Thyroid gland (tissue), 4 donors: ENCODE results near the gene SERPINB2. TPM values are rescaled to one million over a fixed set of nuclear protein-coding genes. Genes with fewer than 3 reads are reported as not detected.

Experiments
- DNase-seq, 2 donors: peaks; one replicate each; pipeline ENCODE4 v3.0.0-alpha.2; 2019
- H3K27ac ChIP-seq, 3 donors: fragments of 200-600 bp; sonication (generic); 1 replicate in 2 of 3; 2 replicates in 1 of 3; pipeline ENCODE4 v1.5.1; 2016 to 2019; ENCODE audit warnings: mild to moderate bottlenecking in 1 of 3, moderate library complexity in 1 of 3
- H3K27me3 ChIP-seq: fragments of 200-600 bp; sonication (generic); one replicate; pipeline ENCODE4 v1.5.1; 2019
- H3K36me3 ChIP-seq, 2 donors: fragments of 200-600 bp; sonication (generic); one replicate each; pipeline ENCODE4 v1.5.1; 2016 to 2019
- H3K4me1 ChIP-seq, 2 donors: fragments of 200-600 bp; sonication (generic); one replicate each; pipeline ENCODE4 v1.5.1; 2017 to 2019
- H3K4me3 ChIP-seq, 3 donors: fragments of 200-600 bp; sonication (generic); replicated peaks in 1 of 3; 1 replicate in 2 of 3; 2 replicates in 1 of 3; pipeline ENCODE4 v1.5.1; 2016; ENCODE audit warnings: mild to moderate bottlenecking in 1 of 3
- H3K9me3 ChIP-seq: fragments of 200-600 bp; sonication (generic); one replicate; pipeline ENCODE4 v1.5.1; 2017
- CTCF ChIP-seq, 6 experiments: fragments of 200-600 bp in 3 of 6; fragments of 450-650 bp in 3 of 6; sonication (generic) in 3 of 6; IDR thresholded peaks; one replicate each; pipeline ENCODE4 v1.5.1; 2016 to 2019; ENCODE audit warnings: antibody characterized with exemption in 6 of 6, mild to moderate bottlenecking in 2 of 6, inconsistent platforms in 1 of 6, moderate library complexity in 1 of 6
- POLR2A ChIP-seq, 2 donors: fragments of 450-650 bp; IDR thresholded peaks; one replicate each; pipeline ENCODE4 v1.6.1; 2017; ENCODE audit warnings: antibody characterized with exemption in 2 of 2, mild to moderate bottlenecking in 2 of 2, moderate library complexity in 1 of 2
- WGBS, 2 donors: methylation state at CpG; one replicate each; pipeline ENCODE4 v1.1.5; 2017; 5-methylcytosine and 5-hydroxymethylcytosine counted together
- intact Hi-C: fragments of 100-400 bp; cut with DNase I; formaldehyde crosslinking; loops from one replicate; pipeline ENCODE4 v1.15.1; 2023
- total RNA-seq, 4 donors: library from RNA; depleted of rRNA; stranded (reverse); fragments of >200 nt; gene quantifications; one replicate each; pipeline ENCODE4 v1.2.3, GENCODE V29; 2016

The SERPINB2 gene
- total RNA-seq, 4 donors from 2014 or later = 0.22 to 0.67 TPM; not detected in 2

DNA sequence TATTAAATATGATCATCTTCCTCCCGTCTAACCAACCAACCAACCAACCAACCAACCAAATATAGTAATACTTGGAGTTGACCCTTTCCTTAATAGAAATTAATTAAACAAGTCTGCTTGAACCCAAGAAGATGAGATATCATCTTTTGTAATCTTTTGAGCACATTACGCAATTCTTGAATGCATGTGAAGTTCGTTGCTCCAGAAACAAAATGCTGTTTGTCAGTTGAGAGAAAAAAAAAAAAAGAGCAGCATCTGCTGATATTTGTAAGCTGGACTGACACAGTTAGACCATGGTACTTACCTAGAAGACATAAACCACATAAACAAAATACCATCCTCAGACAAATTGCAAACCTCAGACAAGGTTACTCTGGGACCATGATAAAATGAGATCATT, 9.2 kb upstream of the SERPINB2 start:
- intact Hi-C loops = no loop called here
- H3K4me1 ChIP-seq = no peaks in the 10 kb centered on the region
- no peak overlapping the region for H3K4me3 ChIP-seq
- no peaks in the 10 kb centered on the region for H3K9me3 ChIP-seq
- WGBS, 2 donors = 70 to 73% methylated on average over 3 of the region's 3 CpGs
- no peak for DNase-seq
- no peak overlapping the region for H3K27ac ChIP-seq
- no peaks in the 10 kb centered on the region for H3K36me3 ChIP-seq
- no peaks in the 10 kb centered on the region for H3K27me3 ChIP-seq
- no peak for TF ChIP-seq CTCF (IDR thresholded peaks at IDR 0.05)
- no peak for TF ChIP-seq POLR2A (IDR thresholded peaks at IDR 0.05)

DNA sequence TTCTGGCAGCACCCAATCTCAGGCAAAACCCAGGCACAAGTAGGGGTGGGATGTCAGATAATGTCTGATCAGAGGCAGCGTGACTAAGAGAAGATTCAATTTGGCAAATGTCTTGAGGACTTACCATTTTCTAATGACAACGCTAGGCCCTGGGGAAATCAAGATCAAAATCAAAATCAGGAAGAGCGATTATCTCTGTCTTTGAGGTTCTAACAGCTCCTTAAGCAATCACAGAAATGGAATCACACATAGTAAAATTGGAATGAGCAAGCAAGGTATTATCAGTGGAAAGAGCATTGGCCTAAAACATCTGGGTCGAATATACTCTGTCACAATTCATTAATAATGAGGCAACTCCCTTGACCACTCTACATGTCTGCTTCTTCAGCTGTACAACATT, 8.6 kb upstream of the SERPINB2 start:
- no peak for DNase-seq
- intact Hi-C loops = no loop called here
- WGBS, 2 donors = 85 to 88% methylated on average over 4 of the region's 4 CpGs
- Histone ChIP-seq H3K27me3 (no peaks in the 10 kb centered on the region), H3K27ac (no peak overlapping the region), H3K4me3 (no peak overlapping the region), H3K9me3 (no peaks in the 10 kb centered on the region), H3K4me1 (no peaks in the 10 kb centered on the region), H3K36me3 (no peaks in the 10 kb centered on the region)
- no peak for TF ChIP-seq CTCF (IDR thresholded peaks at IDR 0.05)
- no peak for TF ChIP-seq POLR2A (IDR thresholded peaks at IDR 0.05)

DNA sequence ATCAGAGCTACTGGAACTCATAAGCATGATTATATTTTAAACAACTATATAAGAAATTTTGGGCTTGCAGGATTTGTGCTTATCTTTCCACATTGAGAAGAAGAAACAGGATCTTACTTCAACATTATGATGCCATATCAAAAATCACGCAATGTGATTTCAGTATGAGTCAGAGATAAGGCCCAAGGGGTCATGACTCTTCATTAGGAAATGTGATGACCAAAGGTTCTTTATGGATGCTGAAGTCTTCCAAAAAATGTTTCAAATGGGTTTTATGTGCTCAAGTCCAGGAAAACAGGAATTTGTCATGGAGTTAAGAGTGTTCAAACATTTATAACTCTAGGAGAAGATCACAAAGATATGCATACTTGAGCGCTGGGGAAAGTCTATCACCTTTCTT, 7.8 kb upstream of the SERPINB2 start:
- no peak for DNase-seq
- Histone ChIP-seq H3K4me1 (no peaks in the 10 kb centered on the region), H3K4me3 (no peak overlapping the region), H3K27ac (no peak overlapping the region), H3K27me3 (no peaks in the 10 kb centered on the region), H3K36me3 (no peaks in the 10 kb centered on the region), H3K9me3 (no peaks in the 10 kb centered on the region)
- intact Hi-C loops = no loop called here
- no peak for TF ChIP-seq CTCF (IDR thresholded peaks at IDR 0.05)
- no peak for TF ChIP-seq POLR2A (IDR thresholded peaks at IDR 0.05)
- WGBS, 2 donors = 79 to 82% methylated on average over 2 of the region's 2 CpGs

DNA sequence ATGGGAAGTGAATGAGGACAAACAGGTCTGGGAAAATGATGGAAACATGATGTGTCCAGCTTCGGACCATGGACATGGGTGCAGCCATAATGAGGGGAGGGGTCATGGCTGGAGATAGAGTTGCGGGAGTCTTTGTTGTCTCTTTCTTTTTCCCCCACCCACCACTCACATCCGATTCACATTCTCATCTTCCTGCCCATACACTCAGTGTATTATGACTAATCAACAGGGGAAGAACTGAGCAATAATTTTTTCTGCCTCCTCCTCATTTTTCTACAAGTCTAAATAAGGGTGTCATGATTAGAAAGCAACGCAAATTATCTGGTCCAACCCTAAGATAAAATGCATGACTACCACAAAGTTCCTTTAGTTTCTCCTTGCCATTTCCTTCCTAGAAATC, 5.7 kb upstream of the SERPINB2 start:
- no peak overlapping the region for H3K4me3 ChIP-seq
- no peaks in the 10 kb centered on the region for H3K27me3 ChIP-seq
- no peaks in the 10 kb centered on the region for H3K36me3 ChIP-seq
- no peak for TF ChIP-seq POLR2A (IDR thresholded peaks at IDR 0.05)
- TF ChIP-seq CTCF (IDR thresholded peaks at IDR 0.05) = no peak
- DNase-seq = no peak
- no peaks in the 10 kb centered on the region for H3K9me3 ChIP-seq
- WGBS, 2 donors = 75 to 87% methylated on average over 4 of the region's 4 CpGs
- no peaks in the 10 kb centered on the region for H3K4me1 ChIP-seq
- intact Hi-C loops = no loop called here
- no peak overlapping the region for H3K27ac ChIP-seq

GRCh38 chr18:63882333-63883141, 5.0 kb upstream of the SERPINB2 start:
- intact Hi-C loops = no loop called here
- H3K4me3 ChIP-seq = no peak overlapping the region
- peak; percentile 14 to 15 for DNase-seq
- H3K27ac ChIP-seq = no peak overlapping the region
- no peaks in the 10 kb centered on the region for H3K9me3 ChIP-seq
- no peak for TF ChIP-seq CTCF (IDR thresholded peaks at IDR 0.05)
- TF ChIP-seq POLR2A (IDR thresholded peaks at IDR 0.05) = no peak
- H3K27me3 ChIP-seq = no peaks in the 10 kb centered on the region
- no peaks in the 10 kb centered on the region for H3K4me1 ChIP-seq
- WGBS, 2 donors = 49 to 53% methylated on average over 8 of the region's 8 CpGs
- H3K36me3 ChIP-seq = no peaks in the 10 kb centered on the region
